ENCODE results near the gene SLX9. TPM values are rescaled to one million over a fixed set of nuclear protein-coding genes. Genes with fewer than 3 reads are reported as not detected.

The SLX9 gene
- polyA plus RNA-seq, 1 experiment: 12.4 TPM

GRCh38 chr21:44996501-44996921 is 56.7 kb downstream of the SLX9 start:
- CTCF ChIA-PET: interaction anchor here (1.4 to 1.7 kb wide), 2 partner anchors 16 to 20 kb away, joined by 3 to 4 read pairs; no protein-coding TSS in a partner anchor
- Histone ChIP-seq H3K27me3 (ENCODE audit: control insufficient read depth, insufficient read depth, low read length) (no peaks in the 10 kb centered on the region), H3K4me3 (ENCODE audit: low read depth, low read length) (no peak overlapping the region), H3K36me3 (ENCODE audit: control insufficient read depth, insufficient read depth, low read length) (no peaks in the 10 kb centered on the region)
- POLR2A ChIA-PET: no interaction called here
- no peak for DNase-seq (ENCODE audit: low read depth)
- no peak for TF ChIP-seq CTCF (IDR thresholded peaks at IDR 0.05; ENCODE audit: insufficient read depth, low read depth, low read length)

GRCh38 chr21:44996983-44997936 is 57.4 kb downstream of the SLX9 start:
- no peak for TF ChIP-seq CTCF (IDR thresholded peaks at IDR 0.05; ENCODE audit: insufficient read depth, low read depth, low read length)

GRCh38 chr21:44998086-44998620 is 58.3 kb downstream of the SLX9 start:
- Histone ChIP-seq H3K36me3 (ENCODE audit: control insufficient read depth, insufficient read depth, low read length) (no peaks in the 10 kb centered on the region), H3K4me3 (ENCODE audit: low read depth, low read length) (no peak overlapping the region), H3K27me3 (ENCODE audit: control insufficient read depth, insufficient read depth, low read length) (no peaks in the 10 kb centered on the region)
- TF ChIP-seq CTCF (IDR thresholded peaks at IDR 0.05; ENCODE audit: insufficient read depth, low read depth, low read length): no peak
- POLR2A ChIA-PET: no interaction called here
- no peak for DNase-seq (ENCODE audit: low read depth)
- CTCF ChIA-PET: no interaction called here

More at GRCh38 chr21:44996983-44997936, 57.4 kb downstream of the SLX9 start:
- no peak for DNase-seq (ENCODE audit: low read depth)
- no peaks in the 10 kb centered on the region for H3K36me3 ChIP-seq (ENCODE audit: control insufficient read depth, insufficient read depth, low read length)
- ChIA-PET POLR2A (no interaction called here), CTCF (interaction anchor here (1.4 to 1.7 kb wide), 2 partner anchors 15 to 19 kb away, joined by 3 to 4 read pairs; no protein-coding TSS in a partner anchor)
- H3K4me3 ChIP-seq (ENCODE audit: low read depth, low read length): no peak overlapping the region
- H3K27me3 ChIP-seq (ENCODE audit: control insufficient read depth, insufficient read depth, low read length): no peaks in the 10 kb centered on the region

- H3K36me3 ChIP-seq (ENCODE audit: control insufficient read depth, insufficient read depth, low read length): no peaks in the 10 kb centered on the region
- TF ChIP-seq CTCF (IDR thresholded peaks at IDR 0.05; ENCODE audit: insufficient read depth, low read depth, low read length): no peak
- H3K4me3 ChIP-seq (ENCODE audit: low read depth, low read length): no peak overlapping the region
- H3K27me3 ChIP-seq (ENCODE audit: control insufficient read depth, insufficient read depth, low read length): no peaks in the 10 kb centered on the region
- no peak for DNase-seq (ENCODE audit: low read depth)
- POLR2A ChIA-PET: interaction anchor here (0.6 kb wide), 1 partner anchor 63 kb away, joined by 3 read pairs; no protein-coding TSS in a partner anchor
- CTCF ChIA-PET: no interaction called here
Measured at GRCh38 chr21:44998621-44999427, 59.0 kb downstream of the SLX9 start.
